ENCODE data around the gene VIPR1. TPM values are rescaled to one million over a fixed set of nuclear protein-coding genes. Genes with fewer than 3 reads are reported as not detected.
A peak's percentile ranks its signal among the peaks of the same experiment; 100 is the strongest.

Gene VIPR1, protein sequence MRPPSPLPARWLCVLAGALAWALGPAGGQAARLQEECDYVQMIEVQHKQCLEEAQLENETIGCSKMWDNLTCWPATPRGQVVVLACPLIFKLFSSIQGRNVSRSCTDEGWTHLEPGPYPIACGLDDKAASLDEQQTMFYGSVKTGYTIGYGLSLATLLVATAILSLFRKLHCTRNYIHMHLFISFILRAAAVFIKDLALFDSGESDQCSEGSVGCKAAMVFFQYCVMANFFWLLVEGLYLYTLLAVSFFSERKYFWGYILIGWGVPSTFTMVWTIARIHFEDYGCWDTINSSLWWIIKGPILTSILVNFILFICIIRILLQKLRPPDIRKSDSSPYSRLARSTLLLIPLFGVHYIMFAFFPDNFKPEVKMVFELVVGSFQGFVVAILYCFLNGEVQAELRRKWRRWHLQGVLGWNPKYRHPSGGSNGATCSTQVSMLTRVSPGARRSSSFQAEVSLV
- 1 to 10 TPM; 2.2 to 4.7 (median 4.6) TPM for total RNA-seq

DNA sequence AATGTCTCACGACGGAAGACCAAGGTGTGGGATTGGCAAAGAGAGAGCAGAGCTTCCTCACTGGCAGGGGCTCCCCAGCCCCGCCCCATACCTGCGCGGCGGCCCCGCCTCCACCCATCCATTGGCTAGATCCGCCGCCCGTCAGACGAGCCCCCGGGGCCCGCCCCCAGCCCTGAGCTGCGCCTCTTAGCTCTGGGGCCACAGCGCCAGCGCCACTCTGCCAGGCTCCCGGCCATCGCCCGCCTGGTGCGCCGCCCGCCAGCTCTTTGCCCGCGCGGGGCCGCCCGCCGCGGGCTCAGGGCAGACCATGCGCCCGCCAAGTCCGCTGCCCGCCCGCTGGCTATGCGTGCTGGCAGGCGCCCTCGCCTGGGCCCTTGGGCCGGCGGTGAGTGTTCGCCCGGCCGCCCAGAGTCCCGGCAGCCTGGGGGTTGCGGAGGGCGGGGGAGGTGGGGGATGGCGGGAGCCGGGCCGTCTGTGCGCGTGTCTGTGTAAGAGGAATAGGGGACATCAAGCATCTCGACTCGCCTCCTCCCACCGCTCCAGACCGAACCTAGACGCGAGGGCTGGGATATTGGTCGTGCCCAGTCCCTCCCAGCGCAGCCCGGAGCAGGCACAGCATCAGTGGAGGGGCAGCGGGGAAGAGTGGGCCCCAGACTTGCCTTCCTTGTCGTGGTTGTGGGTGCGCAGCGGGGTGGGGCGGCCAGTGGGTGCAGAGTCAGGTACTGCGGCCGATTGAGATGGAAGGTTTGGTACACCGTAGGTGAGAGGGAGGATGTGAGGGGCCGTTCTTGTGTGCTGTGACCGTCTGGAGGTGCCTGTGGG is at the start of gene VIPR1:
Gene VIPR1 (plus strand): TSS at position 215 of the 822 bp plus-strand sequence. CDS start 93 bp downstream, at position 308.
- Mint-ChIP-seq H3K4me3 (peak within 1 kb of the TSS; percentile 80), H3K9me3 (no peaks in the 10 kb centered on the region), H3K4me1 (ENCODE audit: low read depth) (peaks cover 42% of the 10 kb centered on the region), H3K27me3 (ENCODE audit: low read depth) (peaks cover 26% of the 10 kb centered on the region), H3K36me3 (ENCODE audit: insufficient read depth) (no peaks in the 10 kb centered on the region)
- peak; percentile 93 for DNase-seq
- ATAC-seq: peak; percentile 94

DNA sequence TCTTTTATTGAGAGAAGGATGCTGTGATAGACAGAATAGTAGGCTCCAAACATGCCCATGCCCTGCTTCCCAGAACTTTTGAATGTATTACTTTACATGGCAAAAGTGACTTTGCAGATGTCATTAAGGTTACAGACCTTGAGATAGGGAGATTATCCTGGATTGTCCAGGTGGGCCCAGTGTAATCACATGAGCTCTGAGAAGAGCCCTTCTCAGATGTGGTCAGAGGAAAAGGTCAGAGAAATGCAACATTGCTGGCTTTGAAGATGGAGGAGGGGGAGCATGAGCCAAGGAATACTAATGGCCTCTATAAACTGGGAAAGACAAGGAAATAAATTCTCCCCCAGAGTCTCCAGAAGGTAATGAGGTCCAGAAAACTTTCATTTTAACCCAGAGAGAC is 46.2 kb upstream of the VIPR1 start:
- no peaks in the 10 kb centered on the region for H3K4me1 Mint-ChIP-seq (ENCODE audit: low read depth)
- ATAC-seq (no peak), DNase-seq (no peak)
- H3K4me3 Mint-ChIP-seq: no peak overlapping the region
- peaks cover 9% of the 10 kb centered on the region for H3K27me3 Mint-ChIP-seq (ENCODE audit: low read depth)
- no peaks in the 10 kb centered on the region for H3K36me3 Mint-ChIP-seq (ENCODE audit: insufficient read depth)
- H3K9me3 Mint-ChIP-seq: peaks cover 5% of the 10 kb centered on the region

DNA sequence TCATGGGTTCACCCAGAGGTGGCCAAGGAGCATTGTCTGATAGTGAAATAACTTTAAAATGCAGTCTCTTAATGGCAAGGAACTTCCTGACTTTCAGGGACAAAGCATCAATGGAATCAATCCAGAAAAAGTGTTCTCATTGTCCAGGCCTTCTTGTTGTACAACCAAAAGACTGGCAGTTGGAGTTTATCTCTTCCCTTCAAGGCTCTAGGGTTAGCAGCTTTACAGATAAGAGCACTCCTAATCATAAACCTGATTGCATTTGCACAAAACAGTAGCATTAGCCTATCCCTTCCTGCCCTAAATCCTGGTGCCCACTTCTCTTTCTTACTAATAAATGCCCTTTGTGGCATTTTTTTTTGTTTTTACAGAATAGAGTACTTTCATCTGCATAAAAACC is 43.3 kb upstream of the VIPR1 start:
- H3K9me3 Mint-ChIP-seq: no peaks in the 10 kb centered on the region
- H3K27me3 Mint-ChIP-seq (ENCODE audit: low read depth): peaks cover 9% of the 10 kb centered on the region
- no peak for DNase-seq
- ATAC-seq: no peak
- no peak overlapping the region for H3K4me3 Mint-ChIP-seq
- H3K4me1 Mint-ChIP-seq (ENCODE audit: low read depth): no peaks in the 10 kb centered on the region
- no peaks in the 10 kb centered on the region for H3K36me3 Mint-ChIP-seq (ENCODE audit: insufficient read depth)

DNA sequence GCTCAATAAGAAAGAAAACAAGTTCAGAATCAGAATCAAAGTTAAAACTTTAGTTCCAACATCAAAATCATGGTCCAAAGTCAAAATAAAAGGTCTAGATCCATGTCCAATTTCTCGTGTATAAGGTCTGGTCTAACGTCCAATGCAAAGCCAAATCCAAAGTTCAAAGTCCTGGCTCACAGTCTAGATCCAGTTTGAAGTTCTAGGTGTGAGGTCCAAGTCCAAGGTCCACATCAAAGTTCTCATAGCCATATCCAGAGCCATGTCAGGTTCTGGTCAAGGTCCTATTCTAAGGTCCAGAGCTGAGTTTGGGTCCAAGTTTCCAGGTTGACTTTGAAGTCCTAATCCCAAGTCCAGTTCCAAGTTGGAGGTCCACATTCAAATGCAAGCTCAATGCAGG is 40.7 kb upstream of the VIPR1 start:
- no peaks in the 10 kb centered on the region for H3K36me3 Mint-ChIP-seq (ENCODE audit: insufficient read depth)

DNA sequence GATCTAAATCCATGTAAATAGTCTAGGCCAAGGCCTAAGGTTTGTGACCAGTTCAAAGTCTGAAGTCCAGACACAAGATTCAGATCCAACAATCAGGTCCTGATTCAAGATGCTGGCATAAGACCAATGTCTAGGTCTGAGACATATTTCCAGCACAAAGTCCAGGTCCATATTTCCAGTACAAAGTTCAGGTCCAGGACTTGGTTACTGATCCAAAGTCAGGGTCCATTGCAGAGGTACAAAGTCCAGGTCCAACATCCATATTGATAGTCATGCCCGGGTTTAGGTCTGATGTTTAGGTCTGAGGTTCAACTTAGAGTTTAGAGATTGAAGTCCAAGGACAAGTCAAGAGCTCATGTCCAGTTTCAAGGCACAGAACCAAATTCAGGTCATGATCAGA is 39.4 kb upstream of the VIPR1 start:
- Mint-ChIP-seq H3K4me3 (no peak overlapping the region), H3K36me3 (ENCODE audit: insufficient read depth) (no peaks in the 10 kb centered on the region), H3K27me3 (ENCODE audit: low read depth) (peaks cover 3% of the 10 kb centered on the region), H3K9me3 (no peaks in the 10 kb centered on the region), H3K4me1 (ENCODE audit: low read depth) (no peaks in the 10 kb centered on the region)
- ATAC-seq: no peak
- DNase-seq: no peak

More for the DNA sequence above, 40.7 kb upstream of the VIPR1 start:
- H3K4me3 Mint-ChIP-seq: no peak overlapping the region
- DNase-seq (no peak), ATAC-seq (no peak)
- H3K9me3 Mint-ChIP-seq: no peaks in the 10 kb centered on the region
- H3K27me3 Mint-ChIP-seq (ENCODE audit: low read depth): peaks cover 4% of the 10 kb centered on the region
- H3K4me1 Mint-ChIP-seq (ENCODE audit: low read depth): no peaks in the 10 kb centered on the region

DNA sequence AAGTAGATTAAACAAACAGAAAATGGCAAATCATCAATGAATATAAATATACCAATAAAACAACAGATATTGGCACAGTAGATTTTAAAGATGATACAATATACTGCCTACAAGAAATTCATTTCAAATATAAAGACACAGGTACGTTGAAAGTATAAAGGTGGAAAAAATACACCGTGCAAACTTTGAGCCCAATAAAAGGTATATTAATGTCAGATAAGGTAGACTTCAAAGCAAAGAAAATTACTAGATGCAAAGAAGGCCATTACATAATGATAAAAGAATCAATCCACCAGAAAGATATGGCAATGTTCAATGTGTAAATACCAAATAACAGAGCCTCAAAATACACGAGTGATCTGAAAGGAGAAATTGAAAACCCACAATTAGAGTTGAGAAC is 34.3 kb upstream of the VIPR1 start:
- no peaks in the 10 kb centered on the region for H3K36me3 Mint-ChIP-seq (ENCODE audit: insufficient read depth)
- no peaks in the 10 kb centered on the region for H3K4me1 Mint-ChIP-seq (ENCODE audit: low read depth)
- H3K4me3 Mint-ChIP-seq: no peak overlapping the region
- no peaks in the 10 kb centered on the region for H3K9me3 Mint-ChIP-seq
- no peak for ATAC-seq
- DNase-seq: no peak
- H3K27me3 Mint-ChIP-seq (ENCODE audit: low read depth): no peaks in the 10 kb centered on the region

DNA sequence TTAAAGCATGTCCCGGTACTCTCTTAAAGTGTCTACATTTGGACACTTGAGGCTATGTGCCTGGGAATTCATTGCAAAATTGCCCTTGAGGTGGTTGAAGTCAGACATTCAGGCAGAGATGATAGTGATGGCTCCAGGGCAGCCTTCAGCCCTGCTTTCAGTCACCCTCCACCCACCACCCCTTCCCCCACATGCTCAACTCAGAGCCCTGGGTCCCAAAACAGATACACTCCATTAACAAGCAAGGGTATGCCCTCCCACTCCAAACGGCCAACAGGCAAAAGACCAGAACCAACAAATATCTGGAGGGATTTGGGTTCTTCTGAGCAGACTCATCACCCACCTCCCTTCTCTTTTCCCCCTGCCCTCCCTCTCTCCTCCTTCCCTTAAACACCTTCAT is 29.9 kb upstream of the VIPR1 start:
- ATAC-seq (no peak), DNase-seq (no peak)
- Mint-ChIP-seq H3K9me3 (no peaks in the 10 kb centered on the region), H3K4me3 (no peak overlapping the region), H3K36me3 (ENCODE audit: insufficient read depth) (no peaks in the 10 kb centered on the region), H3K4me1 (ENCODE audit: low read depth) (no peaks in the 10 kb centered on the region), H3K27me3 (ENCODE audit: low read depth) (peaks cover 5% of the 10 kb centered on the region)

DNA sequence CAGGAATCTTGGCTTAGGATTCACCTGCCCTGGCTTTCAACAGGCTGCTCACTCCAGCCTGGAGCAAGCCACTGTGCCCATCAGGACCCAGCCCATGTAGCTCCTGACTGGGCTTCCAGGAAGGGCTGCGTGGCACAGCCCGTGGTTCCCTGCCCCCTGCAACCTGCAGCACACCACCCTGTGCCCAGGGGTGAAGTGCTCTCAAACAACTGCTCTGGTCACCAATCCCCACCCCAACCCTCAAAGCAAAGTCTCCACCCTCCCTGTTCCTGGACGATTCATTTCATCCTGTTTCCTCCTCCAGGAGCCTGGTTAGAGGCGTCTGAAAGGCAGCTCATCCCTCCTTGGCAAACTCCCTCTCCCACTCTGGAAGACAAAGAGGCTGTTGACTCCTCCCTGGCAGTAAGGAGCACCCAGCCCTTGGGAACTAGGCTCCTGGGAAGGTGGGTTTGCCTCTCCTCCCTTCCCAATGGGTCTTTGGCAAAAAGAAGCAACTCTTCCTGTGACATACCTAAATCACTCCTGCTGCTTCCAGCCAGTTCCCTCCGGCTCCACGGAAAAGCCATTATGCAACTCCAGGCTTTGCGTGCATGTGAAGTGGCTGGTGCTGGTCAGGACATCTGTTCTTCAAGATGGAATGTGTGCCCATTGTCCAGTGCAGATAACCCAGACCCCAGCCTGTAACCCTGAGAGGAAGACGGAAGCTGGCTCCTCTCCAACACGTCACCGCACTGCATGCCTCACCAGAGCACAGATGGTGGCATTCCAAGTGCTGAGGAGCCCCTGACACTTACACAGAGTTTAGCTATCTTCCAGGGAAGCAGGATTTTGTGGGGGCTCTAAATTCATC is 29.1 kb upstream of the VIPR1 start:
- Mint-ChIP-seq H3K4me3 (no peak overlapping the region), H3K36me3 (ENCODE audit: insufficient read depth) (no peaks in the 10 kb centered on the region), H3K9me3 (no peaks in the 10 kb centered on the region), H3K4me1 (ENCODE audit: low read depth) (no peaks in the 10 kb centered on the region), H3K27me3 (ENCODE audit: low read depth) (peaks cover 10% of the 10 kb centered on the region)
- no peak for DNase-seq
- no peak for ATAC-seq

DNA sequence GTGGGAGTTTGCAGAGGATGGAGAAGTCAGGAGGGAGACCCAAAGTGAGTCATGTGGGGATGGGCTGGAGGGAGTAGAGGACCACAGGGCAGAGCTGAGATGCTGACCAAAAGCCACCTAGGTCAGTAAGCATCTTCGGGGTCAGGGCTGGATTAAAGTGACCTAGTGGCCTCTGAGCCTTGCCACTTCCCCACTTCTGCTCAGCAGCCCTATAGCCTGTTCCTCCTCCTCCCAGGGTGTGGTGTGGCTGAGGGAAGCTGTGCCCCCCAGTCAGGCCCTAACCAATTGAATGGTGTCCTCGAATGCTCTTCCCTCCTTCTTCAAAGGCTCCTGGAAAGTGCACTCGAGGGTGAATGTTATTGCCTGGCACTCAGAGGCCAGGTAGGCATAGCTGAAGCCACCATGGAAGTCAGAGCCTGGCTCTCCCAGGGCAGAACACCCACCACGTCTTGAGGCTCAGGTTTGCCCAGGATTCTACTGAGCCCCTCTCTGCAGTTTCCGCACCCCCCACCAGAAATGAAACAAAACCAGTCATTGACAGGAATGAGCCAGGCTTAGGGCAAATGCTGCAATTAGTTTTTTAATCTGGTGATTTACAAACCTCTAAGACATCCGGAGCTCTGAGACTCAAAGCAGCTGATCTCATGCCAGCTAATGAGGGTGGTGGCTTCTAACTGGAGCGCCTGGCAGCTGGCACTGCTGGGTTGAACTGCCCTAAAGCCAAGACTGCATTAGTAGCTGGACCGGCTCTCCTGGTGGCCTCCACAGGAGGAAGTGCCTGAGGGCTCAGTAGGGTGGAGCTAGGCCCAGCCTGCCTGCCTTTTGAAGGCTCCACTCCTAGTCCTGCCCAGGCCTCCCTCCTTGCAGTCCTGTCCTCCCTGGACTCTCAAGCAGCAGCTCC is 26.0 kb upstream of the VIPR1 start:
- Mint-ChIP-seq H3K4me1 (ENCODE audit: low read depth) (no peaks in the 10 kb centered on the region), H3K27me3 (ENCODE audit: low read depth) (peaks cover 16% of the 10 kb centered on the region), H3K36me3 (ENCODE audit: insufficient read depth) (peaks cover 4% of the 10 kb centered on the region), H3K9me3 (peaks cover 18% of the 10 kb centered on the region), H3K4me3 (no peak overlapping the region)
- ATAC-seq (no peak), DNase-seq (no peak)

DNA sequence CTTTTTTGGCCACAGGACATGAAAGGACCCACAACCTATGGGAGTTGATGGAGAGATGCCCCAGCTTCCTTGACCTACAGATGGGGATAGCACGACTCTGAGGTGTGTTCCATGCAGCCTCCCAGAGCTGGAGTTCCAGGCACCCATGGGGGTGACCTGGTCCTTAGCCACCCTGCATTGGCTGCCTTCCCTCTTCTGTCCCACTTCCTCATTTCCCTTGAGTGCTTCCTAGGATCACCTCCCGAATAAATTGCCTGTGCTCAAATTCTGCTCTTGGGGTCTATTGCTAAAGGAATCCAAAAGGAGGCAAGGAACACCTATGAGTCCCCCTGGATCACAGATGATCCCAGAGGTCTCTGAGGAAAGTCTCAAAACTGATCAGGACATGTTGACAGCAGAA is 24.7 kb upstream of the VIPR1 start:
- Mint-ChIP-seq H3K27me3 (ENCODE audit: low read depth) (peaks cover 20% of the 10 kb centered on the region), H3K9me3 (peaks cover 28% of the 10 kb centered on the region), H3K4me3 (no peak overlapping the region), H3K36me3 (ENCODE audit: insufficient read depth) (peaks cover 7% of the 10 kb centered on the region), H3K4me1 (ENCODE audit: low read depth) (no peaks in the 10 kb centered on the region)
- DNase-seq (no peak), ATAC-seq (no peak)

DNA sequence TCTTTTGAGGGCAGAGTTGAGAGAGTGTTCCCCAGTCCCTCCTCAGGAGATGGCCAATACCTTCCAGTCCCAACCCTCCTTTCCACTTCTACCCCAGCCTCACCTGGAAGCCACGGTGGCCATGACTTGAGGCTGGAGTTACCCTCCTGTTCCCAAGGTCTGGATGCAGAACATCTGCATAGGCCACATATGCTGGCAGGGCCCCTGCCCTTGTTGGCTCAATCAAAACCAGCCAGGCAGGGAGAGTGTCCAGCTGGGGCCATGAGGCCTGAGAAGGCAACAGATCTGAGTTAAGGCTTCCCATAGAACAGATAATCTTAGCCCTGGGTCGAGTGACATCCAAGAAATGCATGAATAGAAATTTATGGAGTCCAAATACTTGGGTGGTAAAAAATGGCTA is 23.6 kb upstream of the VIPR1 start:
- DNase-seq: no peak
- Mint-ChIP-seq H3K27me3 (ENCODE audit: low read depth) (peaks cover 20% of the 10 kb centered on the region), H3K4me3 (no peak overlapping the region), H3K9me3 (peaks cover 28% of the 10 kb centered on the region), H3K4me1 (ENCODE audit: low read depth) (no peaks in the 10 kb centered on the region), H3K36me3 (ENCODE audit: insufficient read depth) (peaks cover 7% of the 10 kb centered on the region)
- ATAC-seq: no peak

DNA sequence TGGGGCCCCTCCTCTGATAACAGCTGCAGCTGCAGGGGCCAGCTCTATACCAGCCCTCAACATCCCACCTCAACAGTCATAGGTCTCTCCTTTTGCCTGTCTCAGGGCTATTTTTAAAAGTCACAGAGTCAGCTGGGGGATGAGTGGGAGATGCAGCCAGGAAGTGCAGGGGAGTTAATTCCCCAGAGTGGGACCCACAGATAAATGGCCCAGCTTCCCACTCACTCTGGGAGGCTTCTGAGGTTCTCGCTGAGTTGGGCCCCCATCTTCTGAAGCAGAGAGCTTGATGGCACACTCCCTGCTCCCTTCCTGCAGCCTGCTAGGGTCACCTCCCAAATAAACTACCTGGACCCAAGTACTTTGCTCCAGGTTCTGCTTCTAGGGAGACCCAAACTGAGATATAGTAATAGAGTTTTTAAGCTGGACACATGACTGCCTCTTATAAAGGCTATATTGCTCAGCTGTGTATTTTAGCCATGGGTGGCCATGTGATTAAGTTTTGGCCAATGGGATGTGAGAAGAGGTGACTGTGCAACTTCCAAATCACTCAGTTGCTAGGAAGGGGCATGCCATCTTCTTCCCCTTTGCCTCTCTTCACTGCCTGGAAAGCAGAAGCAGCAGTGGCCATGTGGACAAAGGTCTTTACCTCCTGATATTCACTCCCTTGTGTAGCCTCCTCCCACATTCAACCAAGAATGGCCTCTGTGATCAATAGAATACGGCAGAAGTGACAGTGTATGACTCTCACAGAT is 15.5 kb upstream of the VIPR1 start:
- ATAC-seq: no peak
- DNase-seq: no peak
- H3K9me3 Mint-ChIP-seq: peaks cover 5% of the 10 kb centered on the region
- peaks cover 2% of the 10 kb centered on the region for H3K27me3 Mint-ChIP-seq (ENCODE audit: low read depth)
- H3K36me3 Mint-ChIP-seq (ENCODE audit: insufficient read depth): peaks cover under 1% of the 10 kb centered on the region
- no peaks in the 10 kb centered on the region for H3K4me1 Mint-ChIP-seq (ENCODE audit: low read depth)
- H3K4me3 Mint-ChIP-seq: no peak overlapping the region

DNA sequence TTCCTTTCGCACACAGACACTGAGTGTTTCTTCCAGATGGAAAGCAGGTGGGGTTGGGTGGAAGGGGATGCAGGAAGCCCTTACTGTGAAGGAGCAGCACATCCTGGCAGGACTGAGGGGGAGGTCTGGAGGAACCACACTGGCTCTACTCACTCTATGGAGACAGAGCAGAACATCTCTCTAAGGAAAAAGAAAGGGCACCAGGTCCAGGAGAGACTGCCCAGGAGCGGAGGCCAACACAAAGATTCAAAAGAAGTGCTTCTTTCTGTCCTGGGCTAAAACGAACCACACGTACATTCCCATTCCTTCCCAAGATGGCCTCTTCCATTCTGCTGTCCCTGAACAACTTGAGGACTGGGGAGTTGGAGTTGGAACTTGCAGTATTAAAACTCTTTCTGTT is 13.8 kb upstream of the VIPR1 start:
- H3K4me3 Mint-ChIP-seq: no peak overlapping the region
- H3K4me1 Mint-ChIP-seq (ENCODE audit: low read depth): no peaks in the 10 kb centered on the region
- no peaks in the 10 kb centered on the region for H3K36me3 Mint-ChIP-seq (ENCODE audit: insufficient read depth)
- ATAC-seq: no peak
- DNase-seq: no peak
- H3K9me3 Mint-ChIP-seq: no peaks in the 10 kb centered on the region
- no peaks in the 10 kb centered on the region for H3K27me3 Mint-ChIP-seq (ENCODE audit: low read depth)
